VCaP (cell line): ENCODE measurements around the gene INSC.

ENCODE experiments used
- H3K27ac ChIP-seq: fragments of 450-650 bp; 2 replicates; pipeline ENCODE4 v1.5.1; 2017
- TF ChIP-seq, protein P1 (sequence below): fragments of 450-650 bp; conservative IDR thresholded peaks from 2 replicates; pipeline ENCODE4 v1.5.1; 2017; ENCODE audit warnings: mild to moderate bottlenecking, moderate library complexity

The INSC gene

DNA sequence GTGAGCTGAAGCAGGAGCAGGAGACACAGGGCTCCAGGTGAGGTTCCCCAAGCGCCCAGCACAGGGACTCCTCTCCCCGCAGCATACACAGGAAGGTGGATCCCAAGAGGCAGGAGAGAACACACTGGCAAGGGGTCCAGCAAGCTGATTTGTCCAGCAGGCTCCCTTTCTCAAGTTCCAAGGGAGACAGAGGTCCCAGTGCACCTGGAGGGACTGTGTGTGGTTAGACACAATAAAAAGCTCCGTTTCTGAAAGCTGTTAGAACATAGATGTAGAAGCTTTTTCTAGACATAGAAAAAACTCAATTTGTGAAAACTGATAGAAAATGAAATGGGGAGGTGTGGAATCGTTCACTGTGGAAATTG is 39.6 kb upstream of the INSC start:
- TF ChIP-seq, protein P1, sequence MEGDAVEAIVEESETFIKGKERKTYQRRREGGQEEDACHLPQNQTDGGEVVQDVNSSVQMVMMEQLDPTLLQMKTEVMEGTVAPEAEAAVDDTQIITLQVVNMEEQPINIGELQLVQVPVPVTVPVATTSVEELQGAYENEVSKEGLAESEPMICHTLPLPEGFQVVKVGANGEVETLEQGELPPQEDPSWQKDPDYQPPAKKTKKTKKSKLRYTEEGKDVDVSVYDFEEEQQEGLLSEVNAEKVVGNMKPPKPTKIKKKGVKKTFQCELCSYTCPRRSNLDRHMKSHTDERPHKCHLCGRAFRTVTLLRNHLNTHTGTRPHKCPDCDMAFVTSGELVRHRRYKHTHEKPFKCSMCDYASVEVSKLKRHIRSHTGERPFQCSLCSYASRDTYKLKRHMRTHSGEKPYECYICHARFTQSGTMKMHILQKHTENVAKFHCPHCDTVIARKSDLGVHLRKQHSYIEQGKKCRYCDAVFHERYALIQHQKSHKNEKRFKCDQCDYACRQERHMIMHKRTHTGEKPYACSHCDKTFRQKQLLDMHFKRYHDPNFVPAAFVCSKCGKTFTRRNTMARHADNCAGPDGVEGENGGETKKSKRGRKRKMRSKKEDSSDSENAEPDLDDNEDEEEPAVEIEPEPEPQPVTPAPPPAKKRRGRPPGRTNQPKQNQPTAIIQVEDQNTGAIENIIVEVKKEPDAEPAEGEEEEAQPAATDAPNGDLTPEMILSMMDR: peak; percentile 62
- no peak overlapping the region for H3K27ac ChIP-seq

DNA sequence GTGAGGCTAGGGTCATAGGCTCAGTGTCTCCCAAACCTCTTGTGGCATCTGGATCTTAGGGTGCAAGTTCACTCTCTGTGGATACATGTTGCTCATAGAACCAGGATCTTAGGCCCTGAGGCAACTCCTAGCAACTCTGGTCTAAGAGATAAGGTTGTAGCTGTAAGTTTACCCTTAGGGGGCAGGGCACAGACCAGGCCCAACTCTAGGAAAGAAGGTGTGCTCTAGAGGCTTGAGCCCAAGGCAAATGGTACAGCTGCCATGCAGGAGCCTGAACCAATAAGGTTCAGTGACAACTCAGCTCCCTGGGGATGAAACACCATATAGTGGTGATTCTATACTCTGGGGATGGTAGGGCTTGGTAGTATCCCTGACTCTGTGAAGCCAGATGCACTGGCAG is 23.5 kb upstream of the INSC start:
- H3K27ac ChIP-seq: no peak overlapping the region
- TF ChIP-seq, protein P1: no peak

DNA sequence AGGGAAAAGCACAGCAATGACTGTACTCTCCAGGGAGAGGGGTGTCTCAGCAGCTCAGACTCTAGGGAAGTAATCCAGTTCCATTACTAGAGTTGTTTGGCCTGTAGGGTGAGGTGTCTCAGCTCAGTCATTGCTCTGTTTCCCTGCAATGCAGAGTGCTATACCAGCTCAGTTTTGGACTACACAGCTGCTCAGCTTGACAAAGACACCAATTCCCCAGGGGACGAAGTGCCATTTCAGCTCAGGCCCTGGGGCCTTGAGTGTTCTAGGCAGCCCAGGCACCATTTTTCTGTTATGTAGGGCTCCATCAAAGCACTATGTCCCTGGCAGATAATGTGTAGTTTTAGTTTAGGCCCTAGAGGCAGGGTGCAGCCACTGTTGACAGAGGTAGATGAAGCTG is 23.1 kb upstream of the INSC start:
- TF ChIP-seq, protein P1: no peak
- H3K27ac ChIP-seq: no peak overlapping the region

DNA sequence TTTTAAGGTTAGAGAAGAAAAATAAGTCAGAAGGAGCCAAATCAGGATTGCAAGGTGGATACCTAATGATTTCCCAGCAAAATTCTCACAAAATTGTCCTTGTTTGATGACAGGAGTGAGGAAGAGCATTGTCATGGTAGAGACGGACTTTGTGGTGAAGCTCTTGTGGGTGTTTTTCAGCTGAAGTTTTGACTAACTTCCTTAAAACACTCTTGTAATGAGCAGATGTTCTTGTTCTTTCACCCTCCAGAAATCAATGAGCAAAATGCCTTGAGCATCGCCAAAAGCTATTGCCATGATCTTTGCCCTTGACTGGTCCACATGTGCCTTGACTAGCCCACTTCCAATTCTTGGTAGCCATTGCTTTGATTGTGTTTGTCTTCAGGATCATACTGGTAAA is 21.3 kb upstream of the INSC start:
- H3K27ac ChIP-seq: no peak overlapping the region
- TF ChIP-seq, protein P1: no peak

DNA sequence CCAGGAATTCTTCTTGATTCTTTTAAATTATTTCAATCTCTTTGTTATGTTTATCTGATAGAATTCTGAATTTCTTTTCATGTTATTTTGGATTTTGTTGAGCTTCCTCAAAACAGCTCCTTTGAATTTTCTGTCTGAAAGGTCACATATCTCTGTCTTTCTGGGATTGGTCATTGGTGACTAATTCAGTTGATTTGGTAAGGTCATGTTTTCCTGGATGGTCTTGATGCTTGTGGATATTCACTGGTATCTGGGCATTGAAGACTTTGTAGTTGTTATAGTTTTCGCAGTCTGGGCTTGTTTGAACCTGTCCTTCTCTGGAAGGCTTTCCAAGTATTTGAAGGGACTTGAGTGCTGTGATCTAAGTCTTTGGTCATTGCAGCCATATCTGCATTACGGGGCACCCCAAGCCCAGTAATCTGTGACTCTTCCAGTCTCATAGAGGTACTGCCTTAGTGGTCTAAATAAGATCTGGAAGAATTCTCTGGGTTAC is 18.9 kb upstream of the INSC start:
- TF ChIP-seq, protein P1: no peak
- no peak overlapping the region for H3K27ac ChIP-seq

DNA sequence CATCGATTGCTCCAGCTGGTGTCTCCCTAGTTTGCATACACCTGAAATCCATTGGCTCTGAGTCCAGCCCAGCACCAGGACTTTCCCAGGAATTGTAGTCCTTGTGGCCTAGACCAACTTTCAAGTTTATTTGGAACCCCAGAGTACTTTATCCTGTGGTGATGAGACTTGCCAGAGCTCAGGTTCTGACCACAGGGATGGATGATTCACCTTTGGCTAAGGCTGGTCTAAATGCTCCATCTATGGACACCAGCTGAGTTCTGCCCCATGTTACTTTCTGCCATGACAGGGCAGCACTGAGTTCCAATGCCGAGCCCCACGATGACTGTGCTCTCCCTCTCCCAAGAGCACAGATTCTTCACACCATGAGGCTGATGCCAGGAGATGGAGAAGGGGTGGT is 17.3 kb upstream of the INSC start:
- no peak overlapping the region for H3K27ac ChIP-seq
- TF ChIP-seq, protein P1: no peak

DNA sequence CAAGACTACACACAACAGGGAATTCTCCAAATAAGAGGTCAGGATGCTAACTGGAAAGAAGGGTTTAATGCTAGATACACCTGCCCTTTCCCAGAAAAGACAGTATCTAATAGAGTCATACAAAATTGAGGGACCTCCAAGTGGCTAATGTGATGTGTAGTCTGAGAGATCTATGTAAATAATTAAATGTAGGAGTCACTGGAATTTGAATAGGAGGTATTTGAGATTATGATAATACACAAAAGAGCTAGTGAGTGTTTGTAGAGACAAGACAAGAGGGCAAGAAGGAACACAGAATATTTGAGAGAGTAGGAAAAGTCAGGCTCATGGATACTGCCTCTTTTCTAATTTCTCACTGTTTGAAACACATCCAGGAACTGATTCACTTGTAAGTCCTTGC is 15.5 kb upstream of the INSC start:
- no peak overlapping the region for H3K27ac ChIP-seq
- TF ChIP-seq, protein P1: no peak
